ENCODE results near the gene SELENOM. TPM values are rescaled to one million over a fixed set of nuclear protein-coding genes. Genes with fewer than 3 reads are reported as not detected.

Gene SELENOM
- total and polyA plus RNA-seq, 2 of the 8 experiments (the other 6 are each of a cell fraction or from before 2014, with no cell fraction given): 22.7 to 40.0 TPM

DNA sequence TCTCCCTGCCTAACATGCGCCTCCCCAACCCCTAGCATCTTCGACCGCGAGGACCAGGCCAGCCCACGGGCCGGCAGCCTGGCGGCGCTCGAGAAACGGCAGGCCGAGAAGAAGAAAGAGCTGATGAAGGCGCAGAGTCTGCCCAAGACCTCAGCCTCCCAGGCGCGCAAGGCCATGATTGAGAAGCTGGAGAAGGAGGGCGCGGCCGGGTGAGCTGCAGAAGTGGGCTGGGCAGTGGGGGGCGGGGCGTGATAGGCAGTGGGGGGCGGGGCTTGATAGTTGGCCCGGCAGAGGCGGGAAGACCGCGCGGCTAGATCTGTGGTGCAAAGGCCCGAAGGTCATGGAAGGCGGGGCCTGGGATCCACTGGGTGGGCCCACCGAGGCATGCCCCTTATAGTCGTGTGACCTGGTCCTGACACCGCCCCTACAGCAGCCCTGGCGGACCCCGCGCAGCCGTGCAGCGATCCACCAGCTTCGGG lies 8.7 kb downstream of the SELENOM start:
- CTCF ChIA-PET (ENCODE audit: partially characterized antibody): interaction anchor here (0.6 to 16.8 kb wide), 9 partner anchors 9 to 95 kb away, joined by 3 to 207 read pairs (median 4); partner anchors contain the start of genes PLA2G3, SELENOM and SMTN
- 0 out of 2 replicates have a peak overlapping the region, but pooled peaks have one; percentile 7 for H2BK12ac ChIP-seq (ENCODE audit: low read depth, low read length)
- no peak overlapping the region for H3K9ac ChIP-seq (replicated peaks in 1 of 4; ENCODE audit: extremely low read depth in 1 of 4, low read depth in 3 of 4, low read length in 3 of 4)
- peak overlapping the region; percentile 54 for H3K4ac ChIP-seq (replicated peaks; ENCODE audit: insufficient read length, low read depth, low read length)
- no peak overlapping the region for H4K91ac ChIP-seq (replicated peaks; ENCODE audit: insufficient read length, low read length)
- H2BK120ac ChIP-seq (replicated peaks; ENCODE audit: low read depth, low read length): no peak overlapping the region
- no peaks in the 10 kb centered on the region for H3K9me3 ChIP-seq (ENCODE audit: insufficient read depth in 2 of 2, low read depth in 1 of 2, low read length in 1 of 2)
- H2BK5ac ChIP-seq (ENCODE audit: low read depth, low read length): peak overlapping the region; percentile 28; the same call in 1 of the 2 replicates
- FAIRE-seq (no peak), DNase-seq (ENCODE audit: low read depth in 1 of 2, low spot score in 2 of 2) (peak in 1 of 2 experiments; percentile 88)
- H2BK15ac ChIP-seq (ENCODE audit: low read length): peak overlapping the region; percentile 6; the same call in 1 of the 2 replicates
- H3K36me3 ChIP-seq (ENCODE audit: control insufficient read depth in 2 of 4, insufficient read depth in 4 of 4, low read length in 3 of 4): no peaks in the 10 kb centered on the region
- no peak overlapping the region for H2AK5ac ChIP-seq (ENCODE audit: low read depth, low read length)
- no peaks in the 10 kb centered on the region for H3K79me2 ChIP-seq (ENCODE audit: control insufficient read depth in 1 of 2, insufficient read depth in 2 of 2, low read length in 2 of 2)
- H4K5ac ChIP-seq (ENCODE audit: insufficient read length, low read depth, low read length): no peak overlapping the region
- no peak overlapping the region for H3K27ac ChIP-seq (ENCODE audit: low read depth, low read length)
- no peak overlapping the region for H3K14ac ChIP-seq (ENCODE audit: insufficient read length)
- peak overlapping the region; percentile 37 for H3K56ac ChIP-seq (replicated peaks; ENCODE audit: insufficient read length, low read depth, low read length)
- no peak overlapping the region; the same call in none of the 2 replicates for H3K18ac ChIP-seq (ENCODE audit: extremely low read depth, low read length)
- 41% methylated on average over 15 of the region's 36 CpGs; no CpG with 5 or more reads in 1 of the 2 experiments for WGBS, 2 experiments (ENCODE audit: extremely low coverage in 1 of 2, insufficient coverage in 1 of 2, insufficient read length in 1 of 2, insufficient replicate concordance in 2 of 2, low coverage in 1 of 2, low lambda C conversion rate in 2 of 2, missing lambda C conversion rate in 1 of 2)
- no peak overlapping the region for H3K23ac ChIP-seq (ENCODE audit: insufficient read length)
- peaks cover 5 to 15% (median 11%) of the 10 kb centered on the region in 4 experiments for H3K4me1 ChIP-seq (replicated peaks in 1 of 4; ENCODE audit: control insufficient read depth in 3 of 4, insufficient read depth in 4 of 4, low read length in 3 of 4)
- peak overlapping the region; percentile 59 to 69 for H3K4me2 ChIP-seq (ENCODE audit: insufficient read depth in 1 of 2, low read depth in 2 of 2, low read length in 2 of 2)
- no peak overlapping the region for H2BK20ac ChIP-seq (ENCODE audit: low read length)
- POLR2A ChIA-PET (ENCODE audit: partially characterized antibody): interaction anchor here (0.5 to 3.2 kb wide), 9 partner anchors 11 to 130 kb away, joined by 3 to 23 read pairs (median 5); partner anchors contain the start of genes MORC2, PLA2G3, SMTN and TUG1
- peak overlapping the region; percentile 8 to 50 (median 18); a peak in 5 of 8 replicates for H3K4me3 ChIP-seq (ENCODE audit: extremely low read depth in 1 of 4, insufficient read depth in 2 of 4, low read depth in 3 of 4, low read length in 4 of 4)
- H4K8ac ChIP-seq (ENCODE audit: extremely low read depth, insufficient read depth, low read length): peak overlapping the region; percentile 41
- no peak overlapping the region for H2AFZ ChIP-seq (ENCODE audit: low read length)
- no peaks in the 10 kb centered on the region for H3K27me3 ChIP-seq (replicated peaks in 1 of 4; ENCODE audit: control insufficient read depth in 3 of 4, extremely low read depth in 1 of 4, insufficient read depth in 3 of 4, low read length in 3 of 4)
- no peaks in the 10 kb centered on the region for H3K79me1 ChIP-seq (ENCODE audit: low read depth, low read length)
- peaks cover 4% of the 10 kb centered on the region; the same call in 1 of the 2 replicates for H3K23me2 ChIP-seq (ENCODE audit: low read depth, low read length)
- no peaks in the 10 kb centered on the region for H4K20me1 ChIP-seq (replicated peaks in 1 of 2; ENCODE audit: control insufficient read depth in 1 of 2, insufficient read depth in 2 of 2, low read length in 2 of 2)
- TF ChIP-seq FOSL1 (IDR thresholded peaks at IDR 0.05; ENCODE audit: insufficient read depth, low read depth, low read length) (no peak), USF2 (IDR thresholded peaks at IDR 0.05; ENCODE audit: low read length) (no peak), SUZ12 (IDR thresholded peaks at IDR 0.05; ENCODE audit: low read length) (no peak), KDM5A (IDR thresholded peaks at IDR 0.05; ENCODE audit: low read length) (no peak), MAFK (IDR thresholded peaks at IDR 0.05; ENCODE audit: low read depth, low read length) (no peak), GABPA (IDR thresholded peaks at IDR 0.05; ENCODE audit: borderline replicate concordance, insufficient read depth, low read length) (no peak), CEBPB (IDR thresholded peaks at IDR 0.05; ENCODE audit: low read depth, low read length) (no peak)
- TF ChIP-seq, protein P1, sequence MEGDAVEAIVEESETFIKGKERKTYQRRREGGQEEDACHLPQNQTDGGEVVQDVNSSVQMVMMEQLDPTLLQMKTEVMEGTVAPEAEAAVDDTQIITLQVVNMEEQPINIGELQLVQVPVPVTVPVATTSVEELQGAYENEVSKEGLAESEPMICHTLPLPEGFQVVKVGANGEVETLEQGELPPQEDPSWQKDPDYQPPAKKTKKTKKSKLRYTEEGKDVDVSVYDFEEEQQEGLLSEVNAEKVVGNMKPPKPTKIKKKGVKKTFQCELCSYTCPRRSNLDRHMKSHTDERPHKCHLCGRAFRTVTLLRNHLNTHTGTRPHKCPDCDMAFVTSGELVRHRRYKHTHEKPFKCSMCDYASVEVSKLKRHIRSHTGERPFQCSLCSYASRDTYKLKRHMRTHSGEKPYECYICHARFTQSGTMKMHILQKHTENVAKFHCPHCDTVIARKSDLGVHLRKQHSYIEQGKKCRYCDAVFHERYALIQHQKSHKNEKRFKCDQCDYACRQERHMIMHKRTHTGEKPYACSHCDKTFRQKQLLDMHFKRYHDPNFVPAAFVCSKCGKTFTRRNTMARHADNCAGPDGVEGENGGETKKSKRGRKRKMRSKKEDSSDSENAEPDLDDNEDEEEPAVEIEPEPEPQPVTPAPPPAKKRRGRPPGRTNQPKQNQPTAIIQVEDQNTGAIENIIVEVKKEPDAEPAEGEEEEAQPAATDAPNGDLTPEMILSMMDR (IDR thresholded peaks at IDR 0.05; ENCODE audit: control extremely low read depth in 1 of 3, insufficient read depth in 1 of 3, low read depth in 1 of 3, low read length in 3 of 3): peak in 1 of 3 experiments; percentile 15; a peak in 1 of 4 replicates
